Stimulated activated CD4-positive, alpha-beta T cell treated with anti-CD3 and anti-CD28 coated beads, Interleukin-15, amount 100 ng/mL, for 24 hours (primary cell): ENCODE results near the gene TLR2.
"Not testable (repeated sequence)": the region's sequence is repeated elsewhere in the genome, so short reads cannot be mapped to it uniquely, and the experiment has no call there.

Experiments used
- DNase-seq: peaks from one replicate; pipeline ENCODE4 v3.0.0-alpha.2; 2020

TLR2 gene

GRCh38 chr4:153663667-153664066 is 20.4 kb upstream of the TLR2 start:
- DNase-seq, result no peak

- not testable (repeated sequence) for DNase-seq
These were observed 17.6 kb upstream of the TLR2 start for GRCh38 chr4:153666505-153666904.

- no peak for DNase-seq
These were observed 15.4 kb upstream of the TLR2 start for GRCh38 chr4:153668647-153669046.

GRCh38 chr4:153669838-153670237 is 14.2 kb upstream of the TLR2 start:
- no peak for DNase-seq

- DNase-seq, result no peak
These were observed 7.6 kb upstream of the TLR2 start for GRCh38 chr4:153676486-153676885.

GRCh38 chr4:153676984-153677383 is 7.1 kb upstream of the TLR2 start:
- DNase-seq, result no peak

GRCh38 chr4:153679486-153679885 is 4.6 kb upstream of the TLR2 start:
- no peak for DNase-seq

GRCh38 chr4:153683763-153684181 is 308 bp upstream of the TLR2 start:
- DNase-seq, result no peak

- peak; percentile 27 for DNase-seq
These were observed 891 bp downstream of the TLR2 start for GRCh38 chr4:153684971-153685371.

GRCh38 chr4:153704522-153704921 is 20.4 kb downstream of the TLR2 start:
- DNase-seq, result no peak

- DNase-seq, result no peak
These were observed 21.8 kb downstream of the TLR2 start for GRCh38 chr4:153705743-153706468.

GRCh38 chr4:153706519-153706918 is 22.4 kb downstream of the TLR2 start:
- no peak for DNase-seq

GRCh38 chr4:153710681-153711080 is 26.6 kb downstream of the TLR2 start:
- DNase-seq, result no peak

GRCh38 chr4:153713866-153714646 is 30.0 kb downstream of the TLR2 start:
- DNase-seq, result no peak

GRCh38 chr4:153722036-153722435 is 38.0 kb downstream of the TLR2 start:
- DNase-seq, result no peak

GRCh38 chr4:153724606-153725005 is 40.5 kb downstream of the TLR2 start:
- no peak for DNase-seq

- no peak for DNase-seq
These were observed 41.2 kb downstream of the TLR2 start for GRCh38 chr4:153725136-153725830.

GRCh38 chr4:153725831-153726154 is 41.7 kb downstream of the TLR2 start:
- DNase-seq, result no peak

- no peak for DNase-seq
These were observed 44.1 kb downstream of the TLR2 start for GRCh38 chr4:153728151-153728550.

- no peak for DNase-seq
These were observed 44.6 kb downstream of the TLR2 start for GRCh38 chr4:153728660-153729059.

- DNase-seq, result no peak
These were observed 45.8 kb downstream of the TLR2 start for GRCh38 chr4:153729895-153730294.

- no peak for DNase-seq
These were observed 47.2 kb downstream of the TLR2 start for GRCh38 chr4:153731239-153731638.

- DNase-seq, result no peak
These were observed 49.8 kb downstream of the TLR2 start for GRCh38 chr4:153733751-153734448.
